NCI-H1092 treated with DMSO at 0.1 percent for 48 hours (cell line): ENCODE data around the gene PDZD7.

ENCODE experiments used
- DNase-seq: peaks from one replicate; lab custom pipeline; 2025; lab: John Stamatoyannopoulos, UW

PDZD7 gene

DNA sequence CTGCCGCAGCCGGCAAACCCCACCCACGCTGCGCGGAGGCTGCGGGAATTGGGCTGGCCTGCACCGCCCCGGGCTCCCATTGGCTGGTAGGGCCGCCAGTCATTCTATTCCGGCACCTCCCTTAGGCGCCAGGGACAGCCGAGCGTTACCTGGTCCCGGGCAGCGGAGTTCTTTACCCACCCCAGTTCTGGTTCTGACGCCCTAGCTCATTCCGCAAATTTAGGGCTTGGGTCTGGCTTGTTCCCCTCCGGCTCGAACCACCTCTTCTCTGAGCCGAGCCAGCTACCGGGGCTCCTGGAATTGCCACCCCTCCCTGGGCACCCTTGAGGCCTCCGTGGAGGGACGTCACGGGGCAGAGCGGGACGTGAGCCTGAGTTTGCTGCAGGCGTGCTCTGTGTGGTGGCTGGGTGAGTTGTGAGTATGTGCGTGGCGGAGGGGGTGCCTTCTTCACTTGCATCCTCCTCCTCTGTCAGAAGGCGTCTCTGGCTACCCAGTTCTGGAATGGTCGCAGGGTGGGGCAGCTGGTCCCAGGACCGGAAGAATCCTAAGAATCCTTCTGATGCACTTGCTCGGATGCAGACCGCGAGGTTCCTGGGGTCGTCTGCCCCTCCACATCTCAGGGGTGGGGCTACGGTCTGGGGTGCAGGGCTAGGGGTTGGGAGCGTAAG is at the start of gene PDZD7, which contains the start of gene SFXN3:
Gene PDZD7, minus strand, starts transcription at position 2 of the 668 bp plus-strand sequence. CDS start 910 bp downstream, outside the sequence.
Gene SFXN3, plus strand, starts transcription at position 107 of the 668 bp plus-strand sequence. CDS start 3,461 bp downstream, outside the sequence.
- peak; percentile 75 for DNase-seq

- DNase-seq = no peak
Measured at GRCh38 chr10:101079874-101080273, 48.9 kb upstream of the PDZD7 start.

DNA sequence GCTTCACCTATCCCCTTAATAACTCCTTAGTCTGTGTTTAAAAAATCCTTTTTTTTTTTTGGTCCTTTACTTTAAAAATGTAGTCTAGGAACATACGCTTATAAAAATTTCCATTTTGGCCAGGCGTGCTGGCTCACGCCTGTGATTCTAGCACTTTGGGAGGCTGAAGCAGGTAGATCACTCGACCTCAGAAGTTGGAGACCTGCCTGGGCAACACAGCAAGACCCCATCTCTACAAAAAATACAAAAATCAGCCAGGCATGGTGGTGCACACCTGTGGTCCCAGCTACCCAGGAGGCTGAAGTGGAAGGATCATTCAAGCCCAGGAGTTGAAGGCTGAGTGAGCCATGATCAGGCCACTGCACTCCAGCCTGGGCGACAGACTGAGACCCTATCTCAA is 45.7 kb upstream of the PDZD7 start:
- DNase-seq = no peak

GRCh38 chr10:101075775-101076174 is 44.8 kb upstream of the PDZD7 start:
- DNase-seq = no peak

DNA sequence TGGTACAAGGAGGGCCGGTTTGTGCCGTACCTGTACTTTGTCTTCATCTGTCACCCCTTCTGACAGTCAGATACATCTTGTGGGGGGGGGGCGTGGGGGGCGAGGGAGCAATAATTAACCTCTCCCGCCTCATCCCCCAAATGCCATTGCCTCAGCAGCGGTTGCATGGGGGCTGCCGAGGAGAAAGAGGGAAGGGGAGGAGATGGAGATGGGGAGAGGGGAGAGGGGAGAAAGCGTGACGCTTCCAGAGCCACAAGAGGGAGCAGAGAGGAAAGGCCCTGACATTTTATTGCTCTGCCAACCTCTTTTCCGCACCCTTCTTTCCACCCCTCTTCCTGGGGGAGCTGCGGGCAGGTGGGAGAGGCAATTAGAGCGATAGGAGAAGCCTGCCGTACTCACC is 42.7 kb upstream of the PDZD7 start:
- DNase-seq = no peak

- DNase-seq = no peak
Measured at GRCh38 chr10:101072923-101073322, 42.0 kb upstream of the PDZD7 start.

DNA sequence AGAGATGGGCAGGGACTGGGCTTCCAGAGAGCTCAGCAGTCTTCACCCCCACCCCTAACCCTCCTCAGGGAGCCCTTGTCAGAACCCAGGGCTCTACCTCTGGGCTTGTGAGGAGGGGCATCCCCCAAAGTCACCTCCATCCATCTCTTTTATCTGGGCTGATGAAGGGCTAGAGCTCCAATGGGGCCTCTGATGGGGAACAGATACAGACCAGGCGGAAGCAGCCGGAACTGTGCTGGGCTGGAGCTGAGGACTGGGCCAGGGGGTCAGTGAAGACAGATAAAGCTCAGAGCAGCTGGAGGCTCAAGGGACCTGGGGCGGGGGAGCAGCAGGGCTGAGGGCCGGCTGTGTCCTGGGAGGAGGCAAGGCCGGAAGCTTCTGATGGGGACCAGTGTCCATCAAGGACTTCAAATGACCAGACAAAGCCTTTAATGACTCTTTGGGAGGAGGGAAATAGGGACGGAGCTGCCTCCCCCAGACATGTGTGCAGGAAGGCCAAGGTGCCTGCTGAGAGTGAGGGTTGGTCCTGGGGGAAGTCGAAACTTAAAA is 41.0 kb upstream of the PDZD7 start:
- DNase-seq = no peak

DNA sequence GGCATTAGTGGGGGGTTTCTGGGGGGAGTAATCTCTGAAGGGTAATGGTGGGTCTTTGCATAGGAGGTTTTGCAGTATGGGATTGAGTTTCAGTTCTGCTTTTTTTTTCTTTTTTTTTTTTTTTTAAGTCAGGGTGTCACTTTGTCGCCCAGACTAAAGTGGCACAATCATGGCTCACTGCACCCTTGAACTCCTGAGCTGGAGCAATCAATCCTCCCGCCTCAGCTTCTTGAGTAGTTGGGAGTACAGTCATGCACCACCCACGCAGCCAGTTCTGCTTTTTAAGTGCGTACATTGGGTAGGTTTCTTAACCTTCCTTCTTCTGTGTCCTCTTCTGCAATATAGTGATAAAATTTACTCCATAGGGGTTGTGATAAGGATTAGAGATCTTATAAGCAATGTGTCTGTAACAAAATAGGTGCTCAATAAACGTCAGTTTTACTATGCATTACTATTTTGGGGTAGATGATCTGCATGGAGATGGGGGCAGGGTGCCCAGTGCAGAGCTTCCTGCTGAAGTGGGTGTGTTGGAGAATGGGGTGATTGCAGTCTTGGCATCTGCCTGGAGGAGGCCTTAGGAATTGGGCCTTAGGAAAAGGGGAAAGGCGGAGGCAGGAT is 40.4 kb upstream of the PDZD7 start:
- no peak for DNase-seq

GRCh38 chr10:101070098-101070497 is 39.2 kb upstream of the PDZD7 start:
- DNase-seq = no peak

- DNase-seq = no peak
Measured at GRCh38 chr10:101069441-101069840, 38.5 kb upstream of the PDZD7 start.

- peak; percentile 40 for DNase-seq
Measured at GRCh38 chr10:101067356-101068083, 36.6 kb upstream of the PDZD7 start.

DNA sequence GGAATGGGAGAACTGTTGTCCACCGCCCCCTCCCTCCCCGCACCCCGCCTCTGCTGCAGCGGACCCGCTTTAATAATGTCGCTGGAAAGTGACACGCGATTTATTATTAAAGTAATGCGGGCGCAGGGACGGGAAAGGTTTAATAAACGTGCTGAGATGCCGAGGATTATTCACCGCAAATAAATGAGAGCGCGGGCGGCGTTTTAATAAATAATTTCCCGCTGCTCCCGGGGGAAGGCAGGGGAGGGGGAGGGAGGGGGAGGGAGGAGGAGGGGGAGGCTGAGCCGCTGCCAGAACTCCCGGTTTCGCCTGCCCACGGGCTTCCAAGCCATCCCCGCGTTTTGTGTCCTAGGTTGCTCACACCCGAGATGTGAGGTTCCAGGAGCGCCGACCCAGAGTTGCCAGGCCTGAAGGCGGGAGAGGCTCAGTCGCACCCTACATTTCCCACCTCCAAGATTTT is 36.0 kb upstream of the PDZD7 start:
- peak; percentile 17 for DNase-seq

DNA sequence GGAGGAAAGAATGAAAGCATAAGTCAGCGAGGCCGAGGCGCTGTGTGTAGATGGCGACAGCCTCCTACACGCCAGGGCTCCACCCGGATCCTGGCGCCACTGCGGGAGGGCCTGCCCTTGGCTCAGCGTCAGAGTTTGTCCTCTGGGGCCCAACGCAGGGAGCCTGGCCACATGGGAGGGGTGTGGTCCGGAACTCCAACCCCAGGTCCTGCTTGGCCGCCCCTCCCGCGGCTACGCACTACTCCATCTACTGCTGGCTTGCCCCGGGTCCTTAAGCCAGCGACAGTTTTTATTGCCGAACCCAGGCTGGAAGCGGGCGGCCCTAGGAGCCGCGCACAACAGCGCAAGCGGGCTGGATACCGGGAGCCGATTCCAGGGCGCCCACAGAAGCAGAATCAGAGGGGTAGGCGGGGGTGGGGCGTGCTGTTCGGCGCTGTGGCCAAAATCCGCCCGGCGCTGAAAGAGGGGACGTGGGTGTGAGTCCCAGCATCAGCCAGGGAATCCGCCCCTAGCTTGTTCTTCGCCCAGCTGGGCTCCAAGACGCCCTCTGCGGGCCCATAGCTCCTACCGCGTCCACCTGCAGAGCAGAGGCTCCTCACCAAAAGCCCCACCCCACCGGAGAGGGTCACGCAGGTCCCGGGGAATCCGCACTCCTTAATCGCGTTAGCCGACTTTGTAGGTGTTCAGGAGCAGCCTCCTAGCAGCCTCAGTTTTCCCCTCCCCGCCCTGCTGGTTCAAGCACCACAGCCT is 35.4 kb upstream of the PDZD7 start:
- peak; percentile 34 for DNase-seq

- no peak for DNase-seq
Measured at GRCh38 chr10:101065481-101066145, 34.7 kb upstream of the PDZD7 start.

DNA sequence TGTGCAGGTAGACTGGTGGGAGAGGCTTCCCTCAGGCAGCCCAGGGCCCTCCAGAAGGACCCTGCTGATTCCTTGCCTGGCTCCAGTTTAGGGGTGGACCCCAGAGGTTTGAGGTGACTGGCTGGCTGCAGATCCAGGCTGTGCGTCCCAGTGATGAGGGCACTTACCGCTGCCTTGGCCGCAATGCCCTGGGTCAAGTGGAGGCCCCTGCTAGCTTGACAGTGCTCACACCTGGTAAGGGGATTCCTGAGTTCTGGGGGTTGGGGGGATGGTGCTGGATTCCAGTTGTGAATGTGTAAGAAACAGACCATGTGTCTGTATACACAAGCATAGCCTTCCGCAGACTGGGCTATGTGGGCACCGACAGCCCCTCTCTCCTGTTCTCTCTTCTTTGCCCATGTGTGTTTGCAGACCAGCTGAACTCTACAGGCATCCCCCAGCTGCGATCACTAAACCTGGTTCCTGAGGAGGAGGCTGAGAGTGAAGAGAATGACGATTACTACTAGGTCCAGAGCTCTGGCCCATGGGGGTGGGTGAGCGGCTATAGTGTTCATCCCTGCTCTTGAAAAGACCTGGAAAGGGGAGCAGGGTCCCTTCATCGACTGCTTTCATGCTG is 33.6 kb upstream of the PDZD7 start:
- no peak for DNase-seq

DNA sequence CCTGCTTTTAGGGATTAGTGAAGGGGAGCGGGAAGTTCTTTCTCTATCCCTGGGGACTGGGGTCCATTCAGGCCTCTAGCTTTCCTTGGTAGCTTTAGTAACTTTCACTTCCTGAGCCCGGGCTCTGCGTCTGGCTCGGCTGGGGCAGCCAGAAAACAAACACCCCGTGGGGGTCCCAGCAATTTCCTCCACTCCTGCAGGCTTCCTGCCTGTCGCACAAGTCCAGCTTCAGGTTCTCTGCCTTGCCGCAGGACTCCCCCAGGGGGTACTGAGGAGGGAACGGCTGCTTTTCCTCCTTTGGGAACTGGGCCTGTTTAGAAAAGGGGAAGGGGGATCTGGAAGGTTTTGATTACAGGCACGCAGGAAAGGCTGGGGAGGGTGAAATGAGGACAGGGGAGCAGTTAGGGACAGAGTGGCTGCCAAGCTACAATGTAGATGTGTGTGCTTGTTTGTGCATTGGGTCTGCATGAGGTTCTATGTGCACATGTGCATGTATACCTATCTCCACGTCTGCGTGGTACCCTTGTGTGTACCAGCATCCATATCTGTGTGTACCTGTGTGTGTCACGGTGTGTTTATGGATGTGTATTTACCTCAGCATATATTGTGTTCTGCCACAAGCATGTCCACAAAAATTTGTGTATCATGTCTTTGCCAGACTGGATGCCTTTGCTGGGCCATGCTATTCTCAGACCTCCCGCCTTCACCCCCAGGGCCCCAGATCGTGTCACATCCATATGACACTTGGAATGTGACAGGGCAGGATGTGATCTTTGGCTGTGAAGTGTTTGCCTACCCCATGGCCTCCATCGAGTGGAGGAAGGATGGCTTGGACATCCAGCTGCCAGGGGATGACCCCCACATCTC is 32.9 kb upstream of the PDZD7 start:
- DNase-seq = no peak

DNA sequence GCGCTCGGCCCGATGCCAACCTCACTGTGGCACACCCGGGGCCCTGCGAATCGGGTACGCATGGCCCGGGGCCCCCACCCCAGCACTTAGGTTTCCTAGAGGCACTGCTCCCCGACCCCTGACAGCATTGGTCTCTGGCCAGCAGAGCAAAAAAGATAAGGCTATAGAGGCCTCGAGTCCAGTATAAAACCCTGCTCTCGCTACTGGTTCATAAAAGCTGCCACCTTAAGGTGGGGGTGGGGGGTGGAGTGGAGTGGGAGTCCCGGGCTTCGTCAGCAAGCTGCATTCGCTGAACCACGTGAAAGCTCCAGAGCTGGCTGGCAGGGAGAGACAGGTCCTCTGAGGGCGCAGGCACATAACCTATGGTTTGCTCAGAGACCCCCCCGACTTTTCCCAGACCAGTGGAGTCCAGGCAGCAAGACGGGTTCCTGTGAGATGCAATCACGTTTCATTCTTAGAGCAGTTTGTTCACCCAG is 32.2 kb upstream of the PDZD7 start:
- no peak for DNase-seq

GRCh38 chr10:101062232-101063049 is 31.5 kb upstream of the PDZD7 start:
- DNase-seq = peak; percentile 65
